Measurements from ENCODE around the gene NMD3.

The NMD3 gene

DNA sequence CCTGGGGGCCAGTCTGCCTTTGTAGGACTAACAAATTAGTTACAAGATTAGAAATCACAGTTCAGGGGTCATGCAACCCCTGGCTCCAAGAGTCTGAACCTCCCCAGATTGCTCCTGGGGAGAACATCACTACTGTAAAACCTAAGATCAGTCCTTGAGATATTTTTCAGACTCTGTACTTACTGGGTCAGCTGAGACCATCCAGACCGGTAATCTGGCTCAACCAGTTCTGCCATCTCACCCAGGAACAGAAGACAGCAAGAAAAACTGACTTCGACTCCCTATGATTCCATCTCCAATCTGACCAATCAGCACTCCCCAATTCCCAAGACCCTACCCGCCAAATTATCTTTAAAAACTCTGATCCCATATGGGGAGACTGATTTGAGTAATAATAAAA lies 47.5 kb downstream of the NMD3 start:
- no peaks in the 10 kb centered on the region for H3K36me3 ChIP-seq (ENCODE audit: insufficient read depth, low read length)
- no peaks in the 10 kb centered on the region for H3K9me3 ChIP-seq (ENCODE audit: insufficient read depth, low read length, severe bottlenecking)
- no peaks in the 10 kb centered on the region for H3K27me3 ChIP-seq (ENCODE audit: insufficient read depth, low read length, poor library complexity)
- ATAC-seq (ENCODE audit: insufficient read depth, low read depth) (no peak), DNase-seq (no peak)
- no peak overlapping the region for H2AFZ ChIP-seq (ENCODE audit: low read depth, low read length)
- H3K27ac ChIP-seq (ENCODE audit: low read length), result no peak overlapping the region
- H4K20me1 ChIP-seq (ENCODE audit: insufficient read depth, low read length), result no peaks in the 10 kb centered on the region
- H3K79me2 ChIP-seq (ENCODE audit: insufficient read depth, low read length), result no peaks in the 10 kb centered on the region
- H3K4me3 ChIP-seq (ENCODE audit: low read depth in 1 of 2, low read length in 2 of 2), result no peak overlapping the region
- H3K4me2 ChIP-seq (ENCODE audit: insufficient read depth, low read length), result no peak overlapping the region
- TF ChIP-seq, protein P1, sequence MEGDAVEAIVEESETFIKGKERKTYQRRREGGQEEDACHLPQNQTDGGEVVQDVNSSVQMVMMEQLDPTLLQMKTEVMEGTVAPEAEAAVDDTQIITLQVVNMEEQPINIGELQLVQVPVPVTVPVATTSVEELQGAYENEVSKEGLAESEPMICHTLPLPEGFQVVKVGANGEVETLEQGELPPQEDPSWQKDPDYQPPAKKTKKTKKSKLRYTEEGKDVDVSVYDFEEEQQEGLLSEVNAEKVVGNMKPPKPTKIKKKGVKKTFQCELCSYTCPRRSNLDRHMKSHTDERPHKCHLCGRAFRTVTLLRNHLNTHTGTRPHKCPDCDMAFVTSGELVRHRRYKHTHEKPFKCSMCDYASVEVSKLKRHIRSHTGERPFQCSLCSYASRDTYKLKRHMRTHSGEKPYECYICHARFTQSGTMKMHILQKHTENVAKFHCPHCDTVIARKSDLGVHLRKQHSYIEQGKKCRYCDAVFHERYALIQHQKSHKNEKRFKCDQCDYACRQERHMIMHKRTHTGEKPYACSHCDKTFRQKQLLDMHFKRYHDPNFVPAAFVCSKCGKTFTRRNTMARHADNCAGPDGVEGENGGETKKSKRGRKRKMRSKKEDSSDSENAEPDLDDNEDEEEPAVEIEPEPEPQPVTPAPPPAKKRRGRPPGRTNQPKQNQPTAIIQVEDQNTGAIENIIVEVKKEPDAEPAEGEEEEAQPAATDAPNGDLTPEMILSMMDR (IDR thresholded peaks at IDR 0.05; ENCODE audit: borderline replicate concordance, extremely low read depth, low read length, poor library complexity, severe bottlenecking), result no peak
- no peak for TF ChIP-seq EZH2 (IDR thresholded peaks at IDR 0.05; ENCODE audit: borderline replicate concordance, low read depth, low read length, severe bottlenecking)
- H3K4me1 ChIP-seq (ENCODE audit: insufficient read depth, low read length), result no peaks in the 10 kb centered on the region
- no peak overlapping the region for H3K9ac ChIP-seq (ENCODE audit: low read depth, low read length)

DNA sequence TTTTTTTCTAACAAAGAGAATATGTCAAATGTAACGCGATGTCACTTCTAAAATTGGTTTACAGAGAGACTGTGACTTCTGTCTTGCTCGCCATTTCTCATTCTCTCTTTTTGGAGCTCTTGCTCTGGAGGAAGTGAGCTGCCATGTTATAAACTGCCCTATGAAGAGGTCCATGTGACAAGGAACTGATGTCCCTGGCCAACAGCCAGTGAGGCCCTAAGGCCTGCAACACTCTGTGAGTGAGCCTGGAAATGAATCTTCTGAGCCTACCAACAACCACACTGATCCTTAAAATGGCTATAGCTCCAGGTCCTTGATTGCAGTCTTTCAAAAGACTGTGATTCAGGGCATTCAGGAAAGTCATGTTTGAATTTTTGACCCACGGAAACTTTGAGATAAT lies 49.9 kb downstream of the NMD3 start:
- Histone ChIP-seq H4K20me1 (ENCODE audit: insufficient read depth, low read length) (no peaks in the 10 kb centered on the region), H3K36me3 (ENCODE audit: insufficient read depth, low read length) (no peaks in the 10 kb centered on the region), H3K4me1 (ENCODE audit: insufficient read depth, low read length) (no peaks in the 10 kb centered on the region), H3K9me3 (ENCODE audit: insufficient read depth, low read length, severe bottlenecking) (no peaks in the 10 kb centered on the region), H3K79me2 (ENCODE audit: insufficient read depth, low read length) (no peaks in the 10 kb centered on the region), H2AFZ (ENCODE audit: low read depth, low read length) (no peak overlapping the region), H3K27ac (ENCODE audit: low read length) (no peak overlapping the region), H3K9ac (ENCODE audit: low read depth, low read length) (no peak overlapping the region), H3K4me2 (ENCODE audit: insufficient read depth, low read length) (no peak overlapping the region), H3K4me3 (ENCODE audit: low read depth in 1 of 2, low read length in 2 of 2) (no peak overlapping the region), H3K27me3 (ENCODE audit: insufficient read depth, low read length, poor library complexity) (no peaks in the 10 kb centered on the region)
- DNase-seq (no peak), ATAC-seq (ENCODE audit: insufficient read depth, low read depth) (no peak)
- TF ChIP-seq, protein P1 (IDR thresholded peaks at IDR 0.05; ENCODE audit: borderline replicate concordance, extremely low read depth, low read length, poor library complexity, severe bottlenecking), result no peak
- TF ChIP-seq EZH2 (IDR thresholded peaks at IDR 0.05; ENCODE audit: borderline replicate concordance, low read depth, low read length, severe bottlenecking), result no peak

- DNase-seq, result no peak
- Histone ChIP-seq H3K4me3 (ENCODE audit: low read depth in 1 of 2, low read length in 2 of 2) (no peak overlapping the region), H3K27ac (ENCODE audit: low read length) (no peak overlapping the region), H3K4me2 (ENCODE audit: insufficient read depth, low read length) (no peak overlapping the region), H3K36me3 (ENCODE audit: insufficient read depth, low read length) (no peaks in the 10 kb centered on the region), H3K9me3 (ENCODE audit: insufficient read depth, low read length, severe bottlenecking) (no peaks in the 10 kb centered on the region), H3K27me3 (ENCODE audit: insufficient read depth, low read length, poor library complexity) (no peaks in the 10 kb centered on the region), H3K4me1 (ENCODE audit: insufficient read depth, low read length) (no peaks in the 10 kb centered on the region), H3K79me2 (ENCODE audit: insufficient read depth, low read length) (no peaks in the 10 kb centered on the region), H3K9ac (ENCODE audit: low read depth, low read length) (no peak overlapping the region), H4K20me1 (ENCODE audit: insufficient read depth, low read length) (no peaks in the 10 kb centered on the region), H2AFZ (ENCODE audit: low read depth, low read length) (no peak overlapping the region)
- ATAC-seq (ENCODE audit: insufficient read depth, low read depth), result peak; percentile 63
- no peak for TF ChIP-seq EZH2 (IDR thresholded peaks at IDR 0.05; ENCODE audit: borderline replicate concordance, low read depth, low read length, severe bottlenecking)
- TF ChIP-seq, protein P1 (IDR thresholded peaks at IDR 0.05; ENCODE audit: borderline replicate concordance, extremely low read depth, low read length, poor library complexity, severe bottlenecking), result no peak
These were observed 50.5 kb downstream of the NMD3 start for GRCh38 chr3:161271646-161272045.

DNA sequence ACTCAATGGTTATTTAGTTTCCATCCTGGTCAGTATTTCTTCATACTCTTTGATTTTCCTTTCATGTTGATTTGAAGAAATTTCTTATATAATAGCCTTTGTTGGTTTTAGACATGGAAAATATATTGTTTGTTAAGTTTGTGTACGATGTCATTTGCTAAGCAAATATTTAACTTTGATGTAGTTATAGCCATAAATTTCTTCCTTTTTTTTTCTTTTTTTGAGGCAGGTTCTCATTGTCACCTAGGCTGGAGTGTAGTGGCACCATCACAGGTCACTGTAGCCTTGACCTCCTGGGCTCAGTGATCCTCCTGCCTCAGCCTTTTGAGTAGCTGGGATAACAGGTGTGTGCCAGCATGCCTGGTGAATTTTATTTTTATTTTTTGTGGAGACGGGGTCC lies 51.4 kb downstream of the NMD3 start:
- Histone ChIP-seq H3K4me2 (ENCODE audit: insufficient read depth, low read length) (no peak overlapping the region), H3K9me3 (ENCODE audit: insufficient read depth, low read length, severe bottlenecking) (peaks cover under 1% of the 10 kb centered on the region), H3K79me2 (ENCODE audit: insufficient read depth, low read length) (no peaks in the 10 kb centered on the region), H2AFZ (ENCODE audit: low read depth, low read length) (no peak overlapping the region), H4K20me1 (ENCODE audit: insufficient read depth, low read length) (no peaks in the 10 kb centered on the region), H3K4me1 (ENCODE audit: insufficient read depth, low read length) (no peaks in the 10 kb centered on the region), H3K9ac (ENCODE audit: low read depth, low read length) (no peak overlapping the region), H3K27me3 (ENCODE audit: insufficient read depth, low read length, poor library complexity) (no peaks in the 10 kb centered on the region), H3K36me3 (ENCODE audit: insufficient read depth, low read length) (no peaks in the 10 kb centered on the region), H3K4me3 (ENCODE audit: low read depth in 1 of 2, low read length in 2 of 2) (no peak overlapping the region), H3K27ac (ENCODE audit: low read length) (no peak overlapping the region)
- no peak for ATAC-seq (ENCODE audit: insufficient read depth, low read depth)
- TF ChIP-seq EZH2 (IDR thresholded peaks at IDR 0.05; ENCODE audit: borderline replicate concordance, low read depth, low read length, severe bottlenecking), result no peak
- TF ChIP-seq, protein P1 (IDR thresholded peaks at IDR 0.05; ENCODE audit: borderline replicate concordance, extremely low read depth, low read length, poor library complexity, severe bottlenecking), result no peak
- DNase-seq, result no peak

Measured in DND-41 (cell line).